HPDE6-E6E7 (cell line): ENCODE results near the gene TMEM130.

ENCODE experiments used
- DNase-seq: peaks from one replicate; pipeline ENCODE4 v3.0.0; 2011; ENCODE audit warnings: missing footprints; ENCODE audit errors: extremely low spot score

Gene TMEM130

GRCh38 chr7:98841179-98841997 lies 28.4 kb downstream of the TMEM130 start:
- DNase-seq, result peak; percentile 52

DNA sequence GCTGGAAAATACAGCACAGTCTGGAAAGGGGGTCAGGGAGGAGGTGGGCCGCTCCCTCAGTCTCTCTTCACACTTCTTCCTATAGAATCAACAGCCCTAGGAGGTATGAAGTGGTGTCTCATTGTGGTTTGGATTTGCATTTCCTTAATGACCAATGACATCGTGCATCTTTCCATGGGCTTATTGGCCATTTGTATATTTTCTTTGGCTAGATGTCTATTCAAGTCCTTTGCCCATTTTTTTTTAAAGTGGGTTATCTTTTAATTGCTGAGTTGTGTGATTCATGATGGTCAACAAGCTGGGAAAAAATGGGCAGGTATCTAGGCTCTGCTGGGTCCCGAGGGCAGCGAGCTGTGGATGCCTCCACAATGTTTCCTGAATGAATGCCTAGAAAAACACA lies 29.1 kb downstream of the TMEM130 start:
- no peak for DNase-seq

DNA sequence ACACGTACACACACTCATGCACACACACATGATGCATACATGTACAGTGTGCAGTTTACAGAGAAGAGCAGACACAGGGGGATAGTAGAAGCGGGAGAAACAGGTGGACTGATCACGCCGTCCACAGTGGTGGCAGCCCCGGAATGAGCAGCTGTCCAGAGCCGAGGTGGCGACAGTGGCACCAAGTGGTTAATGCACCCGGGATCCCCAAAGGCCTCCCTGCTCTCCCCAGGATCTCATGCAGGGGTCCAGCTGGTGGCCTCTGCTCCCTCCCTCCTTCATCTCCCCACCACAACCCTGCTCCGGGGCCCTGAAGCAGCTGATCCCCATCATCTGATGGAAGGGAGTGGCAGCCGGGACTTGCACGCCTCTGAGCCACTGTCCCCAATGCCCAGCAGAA lies 29.7 kb downstream of the TMEM130 start:
- DNase-seq, result no peak

- no peak for DNase-seq
Measured at GRCh38 chr7:98837630-98837972, 32.2 kb downstream of the TMEM130 start.

GRCh38 chr7:98836811-98837629 lies 32.8 kb downstream of the TMEM130 start:
- DNase-seq, result no peak

- DNase-seq, result no peak
Measured at GRCh38 chr7:98834949-98835348, 34.9 kb downstream of the TMEM130 start.

DNA sequence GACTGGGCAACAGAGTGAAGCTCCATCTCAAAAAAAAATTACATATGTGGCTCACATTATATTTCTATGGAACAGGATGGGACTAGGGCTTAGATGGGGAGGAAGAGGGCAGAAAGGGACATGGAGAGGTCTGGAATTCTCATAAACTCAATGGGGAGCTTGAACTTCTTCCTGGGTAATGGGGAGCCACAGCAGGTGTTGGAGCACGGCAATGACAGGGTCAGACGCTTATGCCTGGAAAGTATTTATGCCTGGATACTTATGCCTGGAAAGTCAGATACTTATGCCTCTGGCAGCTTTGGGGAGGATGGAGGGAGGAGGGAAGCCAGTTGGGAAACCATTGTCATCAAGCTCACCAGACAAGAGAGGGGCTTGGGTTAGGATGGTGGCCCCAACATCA lies 36.8 kb downstream of the TMEM130 start:
- DNase-seq, result no peak

- DNase-seq, result no peak
Measured at GRCh38 chr7:98831641-98832221, 38.1 kb downstream of the TMEM130 start.

GRCh38 chr7:98830972-98831548 lies 38.8 kb downstream of the TMEM130 start:
- no peak for DNase-seq

DNA sequence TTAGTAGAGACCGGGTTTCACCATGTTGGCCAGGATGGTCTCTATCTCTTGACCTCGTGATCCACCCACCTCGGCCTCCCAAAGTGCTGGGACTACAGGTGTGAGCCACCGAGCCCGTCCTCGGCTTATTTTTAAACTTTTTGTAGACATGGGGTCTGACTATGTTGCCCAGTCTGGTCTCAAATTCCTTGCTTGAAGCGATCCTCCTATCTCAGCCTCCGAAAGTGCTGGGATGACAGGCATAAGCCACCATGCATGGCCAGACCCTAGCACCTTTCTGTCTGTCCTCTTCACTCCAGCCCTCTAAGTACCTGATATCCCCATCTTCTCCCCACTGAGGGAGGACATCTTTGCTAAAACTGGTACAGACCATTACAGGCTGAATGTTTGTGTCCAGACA lies 41.4 kb downstream of the TMEM130 start:
- DNase-seq, result no peak

DNA sequence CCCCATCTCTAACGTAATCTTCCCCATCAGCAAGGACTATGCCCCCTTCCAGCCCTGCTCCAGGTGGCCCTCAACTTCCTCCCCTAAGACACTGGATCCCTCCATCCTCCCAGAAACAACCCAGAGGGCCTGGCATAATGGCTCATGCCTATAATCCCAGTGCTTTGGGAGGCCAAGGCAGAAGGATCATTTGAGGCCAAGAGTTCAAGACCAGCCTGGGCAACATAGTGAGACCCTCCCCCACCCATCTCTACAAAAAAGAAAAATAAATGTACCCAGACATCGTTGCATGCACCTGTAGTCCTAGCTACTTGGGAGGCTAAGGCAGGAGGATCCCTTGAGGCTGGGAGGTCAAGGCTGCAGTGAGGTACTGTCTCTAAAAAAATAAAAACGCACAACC lies 42.6 kb downstream of the TMEM130 start:
- no peak for DNase-seq

DNA sequence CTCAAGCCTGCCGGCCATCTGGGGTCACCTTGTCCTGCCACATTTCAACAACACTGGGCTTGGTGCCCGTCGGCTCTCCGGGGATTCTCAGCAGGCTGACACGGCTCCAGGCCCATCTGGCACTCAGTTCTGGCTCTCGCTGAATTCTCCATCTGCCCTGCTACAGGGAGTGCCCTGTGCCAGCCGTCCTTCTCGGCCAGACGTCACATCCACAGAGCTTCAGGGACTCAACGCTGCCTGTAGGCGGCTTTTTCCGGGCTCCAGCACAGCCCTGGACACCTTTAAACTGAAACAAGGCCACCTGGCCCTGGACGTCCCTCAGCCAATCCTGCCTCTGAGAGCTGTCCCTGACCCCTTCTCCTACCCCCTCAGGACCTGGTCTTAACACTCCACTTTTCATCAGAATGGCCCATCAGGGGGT lies 43.0 kb downstream of the TMEM130 start:
- DNase-seq, result no peak

DNA sequence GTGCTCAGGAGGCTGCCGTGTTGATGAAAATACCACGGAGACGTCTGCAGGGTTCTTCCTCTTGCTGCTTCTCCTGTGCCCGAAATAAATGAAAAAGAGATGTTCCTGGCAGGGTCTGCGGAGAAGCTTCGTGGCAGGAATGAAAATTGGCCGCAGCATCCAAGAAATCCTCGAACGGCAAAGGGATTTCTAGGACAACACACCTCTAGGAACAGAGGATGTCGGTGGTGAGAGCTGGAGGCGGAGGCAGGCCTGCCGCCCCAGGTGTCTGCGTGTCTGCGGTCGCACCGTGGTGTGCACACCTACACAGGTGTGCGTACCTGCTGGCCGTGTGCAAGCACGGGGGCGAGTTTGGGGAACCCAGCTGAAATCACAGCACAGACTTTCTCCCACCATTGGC lies 43.4 kb downstream of the TMEM130 start:
- DNase-seq, result no peak

GRCh38 chr7:98823226-98823625 lies 46.6 kb downstream of the TMEM130 start:
- DNase-seq, result no peak

DNA sequence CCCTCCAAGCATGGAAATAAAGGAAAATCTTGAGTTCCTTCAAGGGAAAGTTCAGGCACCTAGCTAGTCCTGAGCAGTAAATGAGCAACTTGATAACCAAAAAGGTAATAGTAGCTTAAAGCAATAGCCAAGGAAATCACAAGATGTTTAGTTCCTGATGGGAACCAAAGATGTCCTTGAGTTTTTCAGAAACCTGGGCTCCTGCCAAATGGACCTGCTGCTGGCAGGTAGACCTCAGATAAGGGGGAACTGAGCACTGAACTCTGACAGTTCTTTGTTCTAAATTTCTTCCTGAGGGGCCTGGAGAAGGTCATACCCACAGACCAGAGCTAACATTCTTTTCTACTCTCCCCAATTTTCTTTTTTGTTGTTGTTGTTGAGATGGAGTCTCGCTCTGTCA lies 48.5 kb downstream of the TMEM130 start:
- DNase-seq, result no peak

GRCh38 chr7:98816967-98817710 lies 52.7 kb downstream of the TMEM130 start:
- no peak for DNase-seq

GRCh38 chr7:98816241-98816640 lies 53.6 kb downstream of the TMEM130 start:
- DNase-seq, result no peak

- DNase-seq, result no peak
Measured at GRCh38 chr7:98815313-98815712, 54.5 kb downstream of the TMEM130 start.

- no peak for DNase-seq
Measured at GRCh38 chr7:98811299-98811698, 58.5 kb downstream of the TMEM130 start.

- no peak for DNase-seq
Measured at GRCh38 chr7:98810153-98810802, 59.5 kb downstream of the TMEM130 start.
